Activated CD4-positive, alpha-beta T cell treated with anti-CD3 and anti-CD28 coated beads, Interleukin-2, amount 10 ng/mL, durations not matched to agents 24 days and 14 days (primary cell): Measurements from ENCODE around the gene C19orf73. TPM values are rescaled to one million over a fixed set of nuclear protein-coding genes. Genes with fewer than 3 reads are reported as not detected.

ENCODE experiments used
- DNase-seq: peaks from one replicate; pipeline ENCODE4 v3.0.0; 2022
- H3K27ac Mint-ChIP-seq: one replicate; pipeline ENCODE4 v1.8.0; 2022; ENCODE audit warnings: mild to moderate bottlenecking, mixed read lengths
- H3K27me3 Mint-ChIP-seq: one replicate; pipeline ENCODE4 v1.8.0; 2022; ENCODE audit warnings: mixed read lengths
- H3K36me3 Mint-ChIP-seq: one replicate; pipeline ENCODE4 v1.8.0; 2022; ENCODE audit warnings: low read depth, mild to moderate bottlenecking, mixed read lengths
- H3K4me1 Mint-ChIP-seq: one replicate; pipeline ENCODE4 v1.8.0; 2021; ENCODE audit warnings: mixed read lengths
- H3K4me3 Mint-ChIP-seq: one replicate; pipeline ENCODE4 v1.8.0; 2022; ENCODE audit warnings: mild to moderate bottlenecking, moderate library complexity, mixed read lengths
- H3K9me3 Mint-ChIP-seq: one replicate; pipeline ENCODE4 v1.8.0; 2021; ENCODE audit warnings: mixed read lengths
- intact Hi-C: fragments of 100-400 bp; cut with micrococcal nuclease; formaldehyde crosslinking; loops from one replicate; pipeline ENCODE4 v1.15.1; 2023
- total RNA-seq: library from RNA; stranded (reverse); gene quantifications from 2 replicates; pipeline ENCODE4 v1.2.3, GENCODE V29; 2022

The C19orf73 gene
- total RNA-seq, 1 donor from 2014 or later: 2.5 TPM

DNA sequence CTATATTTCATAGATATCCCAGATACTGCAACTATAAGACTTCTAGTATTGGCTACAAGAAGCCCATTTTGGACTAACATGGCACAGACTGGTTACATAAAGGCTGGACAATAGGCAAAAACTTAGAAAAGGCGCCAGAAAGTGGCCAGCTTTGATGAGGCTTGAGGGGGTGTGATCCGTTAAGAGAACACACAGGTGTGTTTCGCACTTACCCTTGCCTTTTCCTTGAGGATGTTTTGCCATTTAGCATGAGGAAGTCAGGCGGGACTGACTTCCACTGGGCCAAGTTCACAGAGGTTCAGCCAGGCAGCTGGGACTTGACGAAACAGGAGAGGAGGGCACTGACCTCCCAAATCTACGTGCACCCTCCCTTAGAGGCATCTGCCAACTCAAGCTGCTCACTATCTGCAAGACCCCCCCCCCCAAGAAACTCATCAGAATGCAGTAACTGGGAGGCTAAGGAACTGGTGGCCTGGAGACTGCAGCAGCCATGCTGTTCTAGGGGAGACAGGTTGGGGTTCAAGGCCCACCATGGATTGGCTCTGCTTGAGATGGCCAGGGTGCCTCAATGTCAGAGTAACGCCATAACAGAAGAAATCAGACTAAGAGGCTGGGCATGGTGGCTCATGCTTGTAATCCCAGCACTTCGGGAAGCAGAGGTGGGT, 9.2 kb downstream of the C19orf73 start:
- no peak overlapping the region for H3K27ac Mint-ChIP-seq

DNA sequence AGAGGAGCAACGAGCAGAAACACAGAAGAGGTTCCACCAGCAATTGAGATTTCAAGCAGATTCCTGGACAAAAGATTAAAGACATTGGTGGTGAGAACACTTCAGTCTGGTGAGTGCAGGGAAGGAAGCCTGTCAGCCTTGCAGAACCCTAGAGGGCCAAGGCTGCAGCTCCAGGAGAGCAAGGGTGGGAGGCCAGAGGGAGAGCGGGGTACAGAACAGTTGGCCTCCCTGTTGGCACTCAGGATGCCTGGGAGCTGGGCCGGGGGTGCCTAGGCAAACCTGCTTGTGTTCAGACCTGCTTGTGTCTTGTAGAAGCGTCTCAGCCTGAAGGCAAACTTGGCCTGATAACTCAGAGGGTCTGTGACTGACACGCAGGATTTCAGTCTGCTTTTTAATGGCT, 9.9 kb downstream of the C19orf73 start:
- no peak for DNase-seq
- Mint-ChIP-seq H3K27me3 (no peaks in the 10 kb centered on the region), H3K36me3 (peaks cover 43% of the 10 kb centered on the region)

More for the DNA sequence above, 9.2 kb downstream of the C19orf73 start:
- Mint-ChIP-seq H3K4me3 (no peak overlapping the region), H3K4me1 (peaks cover 9% of the 10 kb centered on the region), H3K9me3 (no peaks in the 10 kb centered on the region), H3K27me3 (no peaks in the 10 kb centered on the region), H3K36me3 (peaks cover 40% of the 10 kb centered on the region)
- intact Hi-C loops: loop anchor here (10.0 kb wide), 1 partner anchor 475 kb away; the partner anchor contains the start of gene DBP
- no peak for DNase-seq

DNA sequence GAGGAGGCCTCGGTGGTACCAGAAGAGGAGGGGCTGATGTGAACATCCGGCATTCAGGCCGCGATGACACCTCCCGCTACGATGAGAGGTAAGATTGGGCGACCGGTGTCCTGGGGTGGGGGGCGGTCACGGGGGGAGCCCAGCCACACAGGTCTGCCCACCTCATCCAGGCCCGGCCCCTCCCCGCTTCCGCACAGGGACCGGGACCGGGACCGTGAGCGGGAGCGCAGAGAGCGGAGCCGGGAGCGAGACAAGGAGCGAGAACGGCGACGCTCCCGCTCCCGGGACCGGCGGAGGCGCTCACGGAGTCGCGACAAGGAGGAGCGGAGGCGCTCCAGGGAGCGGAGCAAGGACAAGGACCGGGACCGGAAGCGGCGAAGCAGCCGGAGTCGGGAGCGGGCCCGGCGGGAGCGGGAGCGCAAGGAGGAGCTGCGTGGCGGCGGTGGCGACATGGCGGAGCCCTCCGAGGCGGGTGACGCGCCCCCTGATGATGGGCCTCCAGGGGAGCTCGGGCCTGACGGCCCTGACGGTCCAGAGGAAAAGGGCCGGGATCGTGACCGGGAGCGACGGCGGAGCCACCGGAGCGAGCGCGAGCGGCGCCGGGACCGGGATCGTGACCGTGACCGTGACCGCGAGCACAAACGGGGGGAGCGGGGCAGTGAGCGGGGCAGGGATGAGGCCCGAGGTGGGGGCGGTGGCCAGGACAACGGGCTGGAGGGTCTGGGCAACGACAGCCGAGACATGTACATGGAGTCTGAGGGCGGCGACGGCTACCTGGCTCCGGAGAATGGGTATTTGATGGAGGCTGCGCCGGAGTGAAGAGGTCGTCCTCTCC, 11.1 kb downstream of the C19orf73 start:
- H3K27ac Mint-ChIP-seq: no peak overlapping the region
- H3K27me3 Mint-ChIP-seq: no peaks in the 10 kb centered on the region
- no peak overlapping the region for H3K4me3 Mint-ChIP-seq
- intact Hi-C loops: no loop called here
- no peaks in the 10 kb centered on the region for H3K9me3 Mint-ChIP-seq
- H3K4me1 Mint-ChIP-seq: peaks cover 5% of the 10 kb centered on the region
- DNase-seq: no peak
- H3K36me3 Mint-ChIP-seq: peaks cover 43% of the 10 kb centered on the region

More for the DNA sequence above, 9.9 kb downstream of the C19orf73 start:
- intact Hi-C loops: no loop called here
- no peaks in the 10 kb centered on the region for H3K9me3 Mint-ChIP-seq
- peaks cover 10% of the 10 kb centered on the region for H3K4me1 Mint-ChIP-seq
- H3K27ac Mint-ChIP-seq: no peak overlapping the region
- H3K4me3 Mint-ChIP-seq: no peak overlapping the region

DNA sequence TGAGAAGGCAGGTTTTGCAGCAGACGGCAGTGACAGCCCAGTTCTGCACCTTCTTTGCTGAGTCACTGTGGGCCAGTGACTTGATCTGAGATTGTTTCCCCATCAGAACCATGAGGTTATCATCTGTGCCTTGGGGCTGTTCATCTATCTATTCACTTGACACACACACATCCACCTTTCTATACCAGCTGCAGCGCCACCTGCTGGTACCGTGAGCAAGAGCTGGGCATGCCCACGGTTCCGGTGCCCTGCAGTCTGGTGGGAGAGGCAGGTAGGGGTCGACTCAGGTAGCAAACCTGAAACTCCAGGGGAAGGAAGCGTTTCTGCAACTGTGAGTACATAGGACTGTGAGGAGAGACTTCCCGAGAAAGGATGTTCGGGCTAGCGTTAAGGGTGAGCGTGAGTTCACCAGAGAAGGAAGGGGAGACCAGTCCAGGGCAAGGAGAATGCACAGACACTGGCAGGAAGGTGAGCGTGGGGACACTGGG, 12.3 kb downstream of the C19orf73 start:
- no peaks in the 10 kb centered on the region for H3K27me3 Mint-ChIP-seq
- intact Hi-C loops: no loop called here
- H3K36me3 Mint-ChIP-seq: peaks cover 50% of the 10 kb centered on the region
- peak; percentile 89 for DNase-seq
- H3K27ac Mint-ChIP-seq: peak overlapping the region; percentile 3
- no peak overlapping the region for H3K4me3 Mint-ChIP-seq
- peaks cover 5% of the 10 kb centered on the region for H3K4me1 Mint-ChIP-seq
- H3K9me3 Mint-ChIP-seq: no peaks in the 10 kb centered on the region

DNA sequence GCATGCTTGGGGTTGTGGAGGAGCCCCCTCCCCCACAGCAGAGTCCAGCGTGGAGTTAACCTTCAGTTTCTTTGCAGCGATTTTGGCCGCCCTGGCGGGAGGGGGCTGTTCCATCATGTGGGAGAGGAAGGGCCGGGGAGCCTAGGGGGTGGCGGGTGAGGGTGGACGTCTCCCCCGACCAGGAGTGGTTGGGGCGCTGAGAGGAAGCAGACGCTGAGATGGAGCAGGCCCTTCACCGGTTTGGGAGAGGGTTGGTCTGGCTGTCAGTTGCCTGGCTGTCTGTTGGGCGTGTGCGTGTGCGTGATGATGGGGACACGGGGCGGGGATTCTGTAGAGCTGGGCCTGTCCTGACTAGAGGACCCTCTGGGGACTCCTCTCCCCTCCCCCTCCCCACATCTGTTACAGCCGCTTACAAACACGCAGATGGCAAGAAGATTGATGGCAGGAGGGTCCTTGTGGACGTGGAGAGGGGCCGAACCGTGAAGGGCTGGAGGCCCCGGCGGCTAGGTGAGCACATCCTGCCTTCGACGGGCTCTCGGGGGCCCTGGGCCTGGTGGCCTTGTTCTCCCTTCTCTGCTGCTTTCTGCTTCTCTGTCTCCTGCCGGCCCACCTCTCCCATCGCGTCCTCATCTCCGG, 14.6 kb downstream of the C19orf73 start:
- intact Hi-C loops: no loop called here
- H3K27ac Mint-ChIP-seq: no peak overlapping the region
- H3K36me3 Mint-ChIP-seq: peaks cover 66% of the 10 kb centered on the region
- no peak overlapping the region for H3K4me3 Mint-ChIP-seq
- no peaks in the 10 kb centered on the region for H3K9me3 Mint-ChIP-seq
- H3K4me1 Mint-ChIP-seq: peaks cover 5% of the 10 kb centered on the region
- H3K27me3 Mint-ChIP-seq: no peaks in the 10 kb centered on the region
- DNase-seq: no peak

DNA sequence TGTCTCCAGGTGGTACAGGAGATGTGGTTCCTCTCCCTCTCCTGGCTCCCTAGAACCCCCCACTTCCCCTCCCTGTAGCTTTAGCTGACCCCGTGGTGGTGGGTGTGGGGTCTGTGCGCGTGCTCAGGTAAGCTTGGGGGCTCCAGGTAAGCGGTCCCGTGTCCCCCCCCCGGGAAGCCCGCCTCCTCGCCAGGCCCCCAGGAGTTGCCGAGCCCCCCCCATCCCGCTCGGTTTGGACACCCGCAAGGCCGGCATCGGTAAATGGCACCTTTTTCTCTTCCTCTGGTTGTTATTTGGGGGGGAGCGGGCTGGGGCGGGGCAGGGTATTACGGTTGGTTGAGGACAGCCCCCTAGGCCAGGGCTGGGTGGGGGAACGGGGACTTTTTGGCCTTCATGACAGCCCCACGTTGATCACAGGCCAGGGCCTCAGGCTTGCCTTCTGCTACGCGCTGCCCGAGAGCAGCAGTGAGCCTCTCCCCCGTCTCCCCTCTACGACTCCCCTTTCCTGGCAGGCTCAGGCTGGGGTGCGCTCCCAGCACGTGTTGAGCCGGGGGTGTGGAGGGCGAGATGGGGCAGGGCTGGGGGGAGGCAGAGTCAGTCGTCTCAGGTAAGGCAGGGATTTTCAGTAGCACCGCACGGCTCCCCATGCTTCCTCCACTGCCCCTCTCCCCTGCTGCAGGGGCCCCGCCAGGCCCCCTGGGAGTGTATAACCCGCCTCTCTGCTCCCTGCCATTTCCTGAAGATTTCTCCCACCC, 15.4 kb downstream of the C19orf73 start:
- intact Hi-C loops: no loop called here
- no peaks in the 10 kb centered on the region for H3K9me3 Mint-ChIP-seq
- DNase-seq: no peak
- no peaks in the 10 kb centered on the region for H3K27me3 Mint-ChIP-seq
- H3K4me3 Mint-ChIP-seq: no peak overlapping the region
- no peak overlapping the region for H3K27ac Mint-ChIP-seq
- H3K4me1 Mint-ChIP-seq: peaks cover 5% of the 10 kb centered on the region
- peaks cover 65% of the 10 kb centered on the region for H3K36me3 Mint-ChIP-seq

DNA sequence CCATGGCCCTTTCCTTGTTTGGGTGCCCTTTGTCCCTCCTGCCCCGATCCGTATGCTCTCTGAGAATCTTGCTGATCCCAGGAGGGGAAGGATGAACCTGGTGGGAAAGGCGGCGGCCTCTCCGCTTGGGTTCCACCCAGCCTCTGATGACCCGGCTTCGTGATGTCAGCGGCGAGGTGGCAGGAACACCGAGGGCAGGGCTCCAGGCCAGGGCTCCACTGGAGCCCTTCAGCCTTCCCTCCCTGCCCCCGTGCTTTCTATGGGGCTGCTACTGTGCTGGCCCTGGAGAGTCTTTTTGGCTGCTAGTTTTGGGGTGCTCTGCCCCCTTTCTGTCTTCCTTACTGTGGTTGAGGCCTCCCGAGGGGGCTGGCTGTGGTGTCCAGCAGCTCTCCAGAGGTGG, 16.6 kb downstream of the C19orf73 start:
- H3K27me3 Mint-ChIP-seq: no peaks in the 10 kb centered on the region
- H3K9me3 Mint-ChIP-seq: no peaks in the 10 kb centered on the region
- H3K27ac Mint-ChIP-seq: no peak overlapping the region
- H3K4me1 Mint-ChIP-seq: peaks cover 9% of the 10 kb centered on the region
- intact Hi-C loops: no loop called here
- DNase-seq: no peak
- H3K4me3 Mint-ChIP-seq: no peak overlapping the region
- peaks cover 69% of the 10 kb centered on the region for H3K36me3 Mint-ChIP-seq

DNA sequence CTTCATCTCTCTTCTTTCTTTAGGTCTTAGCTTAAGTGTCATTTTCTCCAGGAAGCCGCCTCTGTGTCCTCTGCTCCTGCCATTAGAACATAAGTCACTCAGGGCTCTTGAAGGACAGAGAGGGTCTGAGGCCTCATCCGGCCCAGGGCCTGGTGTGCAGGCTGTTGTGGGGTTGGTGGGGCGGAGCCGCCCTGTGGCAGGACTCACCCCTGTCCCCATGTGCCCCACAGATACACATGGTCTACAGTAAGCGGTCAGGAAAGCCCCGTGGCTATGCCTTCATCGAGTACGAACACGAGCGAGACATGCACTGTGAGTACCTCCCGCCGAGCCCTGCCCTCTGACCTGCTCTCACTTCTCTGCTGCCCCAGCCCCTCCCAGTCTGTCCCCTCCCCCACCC, 17.8 kb downstream of the C19orf73 start:
- H3K36me3 Mint-ChIP-seq: peaks cover 60% of the 10 kb centered on the region
- intact Hi-C loops: no loop called here
- H3K27me3 Mint-ChIP-seq: no peaks in the 10 kb centered on the region
- no peak overlapping the region for H3K27ac Mint-ChIP-seq
- H3K4me1 Mint-ChIP-seq: peaks cover 7% of the 10 kb centered on the region
- no peak for DNase-seq
- H3K9me3 Mint-ChIP-seq: no peaks in the 10 kb centered on the region
- H3K4me3 Mint-ChIP-seq: no peak overlapping the region

DNA sequence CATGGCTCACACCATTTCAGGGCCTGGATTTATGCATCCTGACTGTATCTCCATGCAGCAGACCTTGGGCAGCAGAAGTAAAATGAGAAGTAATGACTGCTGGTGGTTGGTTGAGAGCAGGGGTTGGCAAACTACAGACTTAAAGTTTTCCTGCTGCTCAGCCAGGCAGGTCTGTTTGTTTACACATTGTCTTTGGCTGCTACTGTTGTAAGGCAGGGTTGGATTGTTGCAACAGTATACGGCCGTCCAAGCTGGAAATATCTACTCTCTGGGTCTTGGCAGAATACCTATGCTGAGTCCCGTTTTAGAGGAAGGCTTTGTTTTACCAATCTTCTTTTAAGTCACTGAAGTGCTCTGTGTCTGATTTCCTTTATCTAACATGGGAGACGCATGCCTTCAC, 20.1 kb downstream of the C19orf73 start:
- Mint-ChIP-seq H3K27me3 (no peaks in the 10 kb centered on the region), H3K36me3 (peaks cover 60% of the 10 kb centered on the region), H3K4me1 (peaks cover 6% of the 10 kb centered on the region), H3K27ac (no peak overlapping the region), H3K9me3 (no peaks in the 10 kb centered on the region), H3K4me3 (no peak overlapping the region)
- intact Hi-C loops: loop anchor here (2.0 kb wide), 1 partner anchor 100 kb away; no protein-coding TSS in a partner anchor
- DNase-seq: no peak

DNA sequence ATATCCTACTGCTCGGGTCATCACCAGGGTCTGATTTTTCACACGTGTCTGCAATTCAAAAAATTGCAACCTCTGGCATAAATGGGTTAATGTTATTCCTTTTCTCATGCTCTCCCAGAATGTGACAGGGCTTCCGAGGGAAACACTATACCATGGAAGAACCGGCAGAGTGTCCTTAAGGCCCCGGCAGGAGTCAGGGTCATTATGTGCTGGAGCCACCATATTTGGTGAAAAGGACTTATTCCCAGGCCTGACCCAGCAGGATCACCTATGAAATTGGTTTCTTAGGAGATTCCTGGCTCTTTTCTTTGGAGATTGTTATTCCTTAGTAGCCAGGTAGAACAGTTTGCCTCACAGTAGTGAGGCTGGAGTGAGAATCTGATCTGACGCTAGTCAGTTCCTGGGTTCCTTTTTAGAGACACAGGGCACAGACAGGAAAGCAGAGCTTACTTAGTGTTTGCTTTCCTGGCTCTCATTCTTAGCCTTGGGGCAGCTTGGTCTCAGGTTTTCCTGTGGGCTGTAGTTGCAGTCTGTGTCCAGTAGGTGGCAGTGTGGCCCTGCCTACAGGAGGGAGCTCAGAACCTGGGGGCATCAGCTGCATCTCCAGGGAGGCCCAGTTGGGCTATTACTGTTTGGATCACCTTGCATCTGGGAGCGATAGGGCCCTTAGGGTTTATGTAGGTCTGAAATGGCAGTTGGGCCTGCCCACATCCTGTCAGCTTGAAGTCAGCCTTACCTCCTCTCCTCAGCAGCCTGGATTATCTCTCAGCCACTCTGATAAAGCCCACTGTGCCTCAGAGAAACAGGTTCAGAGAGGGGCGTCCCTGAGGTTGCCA, 21.3 kb downstream of the C19orf73 start:
- Mint-ChIP-seq H3K4me3 (no peak overlapping the region), H3K27me3 (no peaks in the 10 kb centered on the region), H3K4me1 (peaks cover 6% of the 10 kb centered on the region), H3K27ac (peak overlapping the region; percentile 20), H3K9me3 (no peaks in the 10 kb centered on the region), H3K36me3 (peaks cover 62% of the 10 kb centered on the region)
- intact Hi-C loops: loop anchor here (1.0 to 2.0 kb wide), 2 partner anchors 48 to 101 kb away; no protein-coding TSS in a partner anchor
- peak; percentile 93 for DNase-seq

DNA sequence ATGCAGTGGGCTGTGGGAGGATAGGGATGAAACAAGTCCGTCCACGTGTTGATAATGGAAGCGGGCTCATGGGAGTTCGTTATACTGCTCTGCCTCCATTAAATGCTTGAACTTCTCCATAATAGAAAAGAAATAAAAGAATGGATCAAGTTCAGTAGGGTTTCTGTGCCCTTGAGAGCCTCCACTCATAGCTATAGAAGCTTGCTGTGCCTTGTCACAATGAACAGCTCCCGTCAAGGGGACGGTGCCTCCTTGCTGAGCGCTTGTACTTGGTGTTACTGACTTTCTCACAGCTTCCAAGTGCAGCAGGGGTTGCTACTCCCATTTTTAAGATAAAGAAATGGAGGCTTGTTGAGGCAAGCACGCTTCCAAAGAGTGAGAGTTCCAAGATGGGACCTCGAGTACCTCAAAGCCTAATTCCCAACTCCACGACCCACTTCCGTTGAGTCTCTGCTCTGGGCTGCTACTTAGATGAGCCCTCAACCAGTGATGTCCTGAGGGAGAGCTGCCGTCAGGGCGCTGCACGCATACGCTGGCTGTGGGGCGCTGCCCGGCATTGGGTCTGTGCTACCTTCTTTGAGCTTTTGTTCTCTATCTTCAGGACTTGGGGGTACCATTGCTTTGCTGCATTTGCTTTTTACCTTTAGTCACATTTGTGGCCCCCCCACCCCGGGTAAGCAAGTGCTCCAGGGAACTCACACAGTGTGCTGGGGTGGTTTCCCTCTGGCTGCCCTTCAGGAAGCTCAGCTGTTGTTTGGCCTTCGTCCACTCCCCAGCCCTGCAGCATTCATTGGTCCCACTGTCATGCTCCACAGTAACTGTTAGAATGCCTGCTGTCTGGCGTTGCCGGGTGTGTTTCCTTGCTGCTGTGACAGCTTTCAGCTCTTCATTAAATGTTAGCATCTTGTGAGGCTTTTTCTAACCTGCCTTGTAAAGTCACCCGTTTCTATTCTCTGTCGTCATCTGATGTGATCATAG, 24.1 kb downstream of the C19orf73 start:
- Mint-ChIP-seq H3K4me3 (no peak overlapping the region), H3K9me3 (no peaks in the 10 kb centered on the region), H3K36me3 (peaks cover 69% of the 10 kb centered on the region), H3K4me1 (peaks cover 17% of the 10 kb centered on the region), H3K27ac (peak overlapping the region; percentile 27), H3K27me3 (no peaks in the 10 kb centered on the region)
- DNase-seq: no peak
- intact Hi-C loops: no loop called here

DNA sequence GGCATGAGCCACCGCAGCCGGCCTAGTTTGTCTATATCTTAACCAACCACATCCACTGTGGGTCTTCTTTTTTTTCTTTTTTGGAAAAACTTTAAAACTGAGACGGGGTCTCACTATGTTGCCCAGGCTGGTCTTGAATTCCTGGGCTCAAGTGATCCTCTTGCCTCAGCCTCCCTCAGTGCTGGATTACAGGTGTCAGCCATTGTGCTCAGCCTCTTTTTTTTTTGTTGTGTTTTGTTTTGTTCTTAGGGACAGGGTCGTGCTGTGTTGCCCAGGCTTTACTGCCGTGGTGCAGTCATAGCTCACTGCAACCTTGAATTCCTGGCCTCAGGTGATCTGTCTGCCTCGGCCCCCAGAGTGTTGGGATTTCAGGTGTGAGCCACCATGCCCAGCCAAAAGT, 26.3 kb downstream of the C19orf73 start:
- Mint-ChIP-seq H3K36me3 (peaks cover 63% of the 10 kb centered on the region), H3K9me3 (no peaks in the 10 kb centered on the region), H3K27me3 (no peaks in the 10 kb centered on the region), H3K4me3 (no peak overlapping the region), H3K4me1 (peaks cover 20% of the 10 kb centered on the region), H3K27ac (no peak overlapping the region)
- DNase-seq: no peak
- intact Hi-C loops: no loop called here
